NB4 (cell line): Measurements from ENCODE around the gene TFEB.

ENCODE experiments used
- POLR2A ChIP-seq: IDR thresholded peaks from 2 replicates; pipeline ENCODE4 v1.6.1; 2011; ENCODE audit warnings: mild to moderate bottlenecking; ENCODE audit not compliant: insufficient read length; ENCODE audit errors: extremely low read depth
- TF ChIP-seq, protein P1 (sequence below): IDR thresholded peaks from one replicate; pipeline ENCODE4 v1.5.1; 2012; ENCODE audit warnings: low read depth, low read length

- TF ChIP-seq, protein P1, sequence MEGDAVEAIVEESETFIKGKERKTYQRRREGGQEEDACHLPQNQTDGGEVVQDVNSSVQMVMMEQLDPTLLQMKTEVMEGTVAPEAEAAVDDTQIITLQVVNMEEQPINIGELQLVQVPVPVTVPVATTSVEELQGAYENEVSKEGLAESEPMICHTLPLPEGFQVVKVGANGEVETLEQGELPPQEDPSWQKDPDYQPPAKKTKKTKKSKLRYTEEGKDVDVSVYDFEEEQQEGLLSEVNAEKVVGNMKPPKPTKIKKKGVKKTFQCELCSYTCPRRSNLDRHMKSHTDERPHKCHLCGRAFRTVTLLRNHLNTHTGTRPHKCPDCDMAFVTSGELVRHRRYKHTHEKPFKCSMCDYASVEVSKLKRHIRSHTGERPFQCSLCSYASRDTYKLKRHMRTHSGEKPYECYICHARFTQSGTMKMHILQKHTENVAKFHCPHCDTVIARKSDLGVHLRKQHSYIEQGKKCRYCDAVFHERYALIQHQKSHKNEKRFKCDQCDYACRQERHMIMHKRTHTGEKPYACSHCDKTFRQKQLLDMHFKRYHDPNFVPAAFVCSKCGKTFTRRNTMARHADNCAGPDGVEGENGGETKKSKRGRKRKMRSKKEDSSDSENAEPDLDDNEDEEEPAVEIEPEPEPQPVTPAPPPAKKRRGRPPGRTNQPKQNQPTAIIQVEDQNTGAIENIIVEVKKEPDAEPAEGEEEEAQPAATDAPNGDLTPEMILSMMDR = no peak
- no peak for TF ChIP-seq POLR2A
Measured at GRCh38 chr6:41734666-41735426, 562 bp downstream of the TFEB start.
